ENCODE results near the gene CCDC171.
"Not testable (repeated sequence)": the region's sequence is repeated elsewhere in the genome, so short reads cannot be mapped to it uniquely, and the experiment has no call there.

CCDC171 gene

DNA sequence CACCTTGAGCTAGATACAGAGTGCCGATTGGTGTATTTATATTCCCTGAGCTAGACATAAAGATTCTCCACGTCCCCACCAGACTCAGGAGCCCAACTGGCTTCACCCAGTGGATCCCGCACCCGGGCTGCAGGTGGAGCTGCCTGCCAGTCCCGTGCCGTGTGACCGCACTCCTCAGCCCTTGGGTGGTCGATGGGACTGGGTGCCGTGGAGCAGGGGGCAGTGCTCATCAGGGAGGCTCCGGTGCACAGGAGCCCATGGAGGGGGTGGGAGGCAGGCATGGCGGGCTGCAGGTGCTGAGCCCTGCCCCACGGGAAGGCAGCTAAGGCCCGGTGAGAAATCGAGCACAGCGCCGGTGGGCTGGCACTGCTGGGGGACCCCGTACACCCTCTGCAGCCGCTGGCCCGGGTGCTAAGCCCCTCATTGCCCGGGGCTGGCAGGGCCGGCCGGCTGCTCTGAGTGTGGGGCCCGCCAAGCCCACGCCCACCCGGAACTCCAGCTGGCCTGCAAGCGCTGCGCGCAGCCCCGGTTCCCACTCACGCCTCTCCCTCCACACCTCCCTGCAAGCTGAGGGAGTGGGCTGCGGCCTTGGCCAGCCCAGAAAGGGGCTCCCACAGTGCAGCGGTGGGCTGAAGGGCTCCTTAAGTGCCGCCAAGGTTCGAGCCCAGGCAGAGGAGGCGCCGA, 147.2 kb downstream of the CCDC171 start:
- DNase-seq, result not testable (repeated sequence)

GRCh38 chr9:15707000-15707399, 154.2 kb downstream of the CCDC171 start:
- no peak for DNase-seq

- no peak for DNase-seq
Measured at GRCh38 chr9:15711531-15711930, 158.7 kb downstream of the CCDC171 start.

GRCh38 chr9:15711931-15712330, 159.1 kb downstream of the CCDC171 start:
- no peak for DNase-seq

- DNase-seq, result no peak
Measured at GRCh38 chr9:15714746-15715145, 161.9 kb downstream of the CCDC171 start.

GRCh38 chr9:15717290-15717967, 164.6 kb downstream of the CCDC171 start:
- DNase-seq, result no peak

DNA sequence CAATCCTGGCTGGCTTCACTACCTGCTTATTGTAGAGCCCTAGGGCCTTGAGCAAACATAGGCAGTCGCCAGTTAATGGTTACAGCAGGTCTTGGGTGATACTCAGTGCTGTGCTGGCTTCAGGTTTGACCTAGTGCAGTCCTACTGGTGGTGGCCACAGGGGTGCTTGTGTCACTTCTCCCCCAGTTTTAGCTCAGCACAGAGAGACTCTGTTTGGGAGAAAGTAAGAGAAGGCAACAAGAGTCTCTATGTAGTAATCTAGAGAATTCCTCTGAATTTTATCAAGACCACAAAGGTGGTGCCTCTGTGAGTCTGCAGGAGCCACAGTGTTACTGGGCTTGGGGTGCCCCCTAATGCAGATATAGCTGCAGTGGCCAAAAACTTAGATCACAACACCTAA, 165.6 kb downstream of the CCDC171 start:
- DNase-seq, result no peak

GRCh38 chr9:15720861-15721260, 168.0 kb downstream of the CCDC171 start:
- no peak for DNase-seq

GRCh38 chr9:15722888-15723287, 170.0 kb downstream of the CCDC171 start:
- no peak for DNase-seq

DNA sequence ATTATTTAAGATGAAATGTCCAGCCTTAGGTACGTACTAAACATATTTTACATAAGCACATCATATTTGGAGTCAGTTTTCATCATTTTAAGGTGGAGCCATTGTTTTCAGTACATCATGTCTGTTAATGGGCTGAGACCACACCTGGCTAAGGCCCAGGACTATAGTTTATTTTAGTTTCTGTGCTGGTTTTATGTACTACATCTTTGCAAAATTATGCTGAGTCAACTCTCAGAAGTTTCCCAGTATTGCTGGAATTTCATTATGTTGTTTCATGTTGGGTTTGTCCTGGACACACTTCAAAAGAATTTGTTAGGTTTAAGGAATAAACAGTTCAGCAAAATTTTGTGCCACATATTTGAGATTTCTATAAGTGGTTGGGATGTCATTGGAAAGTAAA, 171.2 kb downstream of the CCDC171 start:
- DNase-seq, result no peak

DNA sequence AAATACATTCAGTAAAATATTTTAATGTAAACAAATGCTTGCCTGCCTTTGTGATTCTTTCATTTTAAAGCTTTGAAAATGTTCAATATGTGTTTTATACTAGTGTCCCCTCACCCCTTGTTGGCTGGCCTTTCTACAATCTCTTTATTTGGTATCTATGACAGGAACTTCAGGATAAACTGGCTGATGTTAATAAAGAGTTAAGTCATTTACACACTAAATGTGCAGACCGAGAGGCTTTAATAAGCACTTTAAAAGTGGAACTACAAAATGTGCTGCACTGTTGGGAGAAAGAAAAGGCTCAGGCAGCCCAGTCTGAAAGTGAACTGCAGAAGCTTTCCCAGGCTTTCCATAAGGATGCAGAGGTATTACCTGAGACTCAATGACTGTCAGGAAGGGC, 171.8 kb downstream of the CCDC171 start:
- no peak for DNase-seq

DNA sequence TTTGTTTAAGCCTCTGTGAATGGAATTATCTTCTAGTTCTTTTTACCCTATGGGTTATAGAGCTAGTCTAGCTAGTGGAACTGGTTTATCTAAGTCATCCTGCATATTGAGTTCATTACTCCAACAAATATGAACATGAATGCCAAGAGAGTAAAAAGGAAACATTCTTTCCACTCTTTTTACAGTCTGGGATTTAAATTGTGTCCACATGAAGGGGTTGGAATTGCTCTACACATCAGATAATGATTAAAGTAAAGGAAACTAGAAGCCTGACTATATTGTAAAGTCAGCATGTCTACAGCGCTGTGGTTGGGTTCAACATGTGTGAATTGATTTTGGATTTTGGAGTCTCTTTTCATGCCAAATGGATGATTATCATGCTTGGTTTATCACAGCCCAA, 173.1 kb downstream of the CCDC171 start:
- no peak for DNase-seq

- DNase-seq, result no peak
Measured at GRCh38 chr9:15729507-15729906, 176.7 kb downstream of the CCDC171 start.

GRCh38 chr9:15735083-15735857, 182.4 kb downstream of the CCDC171 start:
- no peak for DNase-seq

DNA sequence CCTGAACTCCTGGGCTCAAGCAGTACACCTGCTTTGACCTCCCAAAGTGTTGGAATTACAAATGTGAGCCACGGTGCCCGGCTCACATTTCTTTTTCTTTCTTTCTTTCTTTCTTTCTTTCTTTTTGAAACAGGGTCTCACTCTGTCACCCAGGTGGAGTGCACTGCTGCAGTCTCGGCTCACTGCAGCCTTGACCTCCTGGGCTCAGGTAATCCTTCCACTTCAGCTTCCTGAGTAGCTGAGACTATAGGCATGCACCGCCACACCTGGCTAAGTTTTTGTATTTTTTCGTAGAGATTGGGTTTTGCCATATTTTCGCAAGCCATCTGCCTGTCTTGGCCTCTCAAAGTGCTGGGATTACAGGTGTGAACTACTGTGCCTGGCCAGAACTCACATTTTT, 183.7 kb downstream of the CCDC171 start:
- DNase-seq, result no peak

GRCh38 chr9:15738011-15738410, 185.2 kb downstream of the CCDC171 start:
- no peak for DNase-seq

DNA sequence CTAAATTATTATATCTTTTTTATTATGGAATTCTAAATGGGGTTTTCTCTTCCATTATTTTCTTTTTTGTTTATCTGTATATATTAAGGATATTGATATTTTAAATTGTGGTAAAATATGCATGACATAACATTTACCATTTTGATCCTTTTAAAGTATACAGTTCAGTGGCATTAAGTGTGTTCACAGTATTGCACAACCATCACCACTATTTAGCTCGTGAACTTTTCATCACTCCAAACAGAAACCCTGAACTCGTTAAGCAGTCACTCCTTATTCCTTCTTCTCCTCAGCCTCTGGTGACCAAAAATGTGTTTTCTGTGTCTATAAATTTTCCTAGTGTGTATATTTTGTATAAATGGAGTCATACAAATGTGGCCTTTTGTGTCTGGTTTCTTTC, 188.2 kb downstream of the CCDC171 start:
- no peak for DNase-seq

GRCh38 chr9:15743512-15743911, 190.7 kb downstream of the CCDC171 start:
- DNase-seq, result no peak

GRCh38 chr9:15744196-15744595, 191.4 kb downstream of the CCDC171 start:
- DNase-seq, result no peak

GRCh38 chr9:15746905-15747304, 194.1 kb downstream of the CCDC171 start:
- DNase-seq, result no peak

DNA sequence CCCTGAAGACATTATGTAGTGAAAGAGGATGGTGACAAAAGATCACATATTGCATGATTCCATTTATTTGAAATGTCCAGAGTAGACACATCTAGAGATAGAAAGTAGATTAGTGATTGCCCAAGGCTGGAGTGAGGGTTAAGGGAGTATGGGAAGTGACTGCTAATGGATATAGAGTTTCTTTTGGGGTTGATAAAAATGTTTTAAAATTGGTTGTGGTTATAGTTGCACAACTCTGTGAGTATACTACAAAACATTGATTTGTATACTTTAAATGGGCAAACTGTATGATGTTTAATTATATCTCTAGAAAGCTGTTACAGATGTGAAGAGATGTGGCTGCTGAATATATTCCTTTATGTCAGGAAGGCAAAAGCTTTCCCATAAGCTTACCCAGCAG, 202.8 kb downstream of the CCDC171 start:
- no peak for DNase-seq

GRCh38 chr9:15761551-15761950, 208.7 kb downstream of the CCDC171 start:
- no peak for DNase-seq

- DNase-seq, result no peak
Measured at GRCh38 chr9:15763371-15763770, 210.5 kb downstream of the CCDC171 start.

DNA sequence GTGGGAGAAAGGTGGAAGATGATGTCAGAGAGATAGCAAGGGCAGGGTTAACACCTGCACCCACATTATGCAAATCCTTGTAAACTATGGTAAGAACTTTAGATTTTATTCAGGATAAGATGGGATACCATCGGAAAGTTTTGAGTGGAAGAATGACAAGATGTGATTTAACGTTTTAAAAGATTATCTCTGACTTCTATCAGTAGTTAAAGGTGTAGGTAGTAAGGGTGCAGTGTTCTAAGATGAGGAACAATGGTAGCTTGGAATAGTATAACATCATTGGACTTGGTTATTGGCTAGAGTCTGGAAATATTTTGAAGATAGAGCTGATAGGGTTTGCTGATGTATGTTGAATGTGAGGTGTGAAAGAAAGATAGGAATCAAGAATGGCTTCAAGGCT, 211.3 kb downstream of the CCDC171 start:
- no peak for DNase-seq

Measured in stimulated activated CD4-positive, alpha-beta T cell treated with anti-CD3 and anti-CD28 coated beads, Interleukin-15, amount 100 ng/mL, for 24 hours (primary cell).